ENCODE results near the gene COQ10A.
A peak's percentile ranks its signal among the peaks of the same experiment; 100 is the strongest.
"Not testable (repeated sequence)": the region's sequence is repeated elsewhere in the genome, so short reads cannot be mapped to it uniquely, and the experiment has no call there.

The COQ10A gene

DNA sequence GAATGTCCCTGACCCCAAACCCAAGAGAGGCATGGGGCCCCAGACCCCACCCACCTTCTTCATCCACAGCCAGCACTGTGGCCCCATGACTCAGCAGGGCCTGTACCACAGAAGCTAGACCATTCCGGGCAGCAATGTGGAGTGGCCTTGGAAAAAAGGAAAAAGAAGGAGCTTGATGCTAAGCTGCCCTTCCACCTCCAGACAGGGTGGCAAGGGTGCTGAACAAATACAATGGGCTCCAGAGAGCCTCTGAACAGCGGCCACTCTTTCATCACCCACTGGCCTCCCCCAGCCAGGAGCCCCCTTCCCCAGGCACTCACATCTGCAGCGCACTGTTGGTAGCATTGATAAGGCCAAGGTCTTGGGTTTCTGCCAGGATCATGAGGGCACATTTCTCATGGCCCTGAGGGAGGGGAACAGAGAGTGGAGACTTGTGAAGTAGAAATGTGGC is 23.0 kb upstream of the COQ10A start:
- no peak for DNase-seq (ENCODE audit: low spot score)

DNA sequence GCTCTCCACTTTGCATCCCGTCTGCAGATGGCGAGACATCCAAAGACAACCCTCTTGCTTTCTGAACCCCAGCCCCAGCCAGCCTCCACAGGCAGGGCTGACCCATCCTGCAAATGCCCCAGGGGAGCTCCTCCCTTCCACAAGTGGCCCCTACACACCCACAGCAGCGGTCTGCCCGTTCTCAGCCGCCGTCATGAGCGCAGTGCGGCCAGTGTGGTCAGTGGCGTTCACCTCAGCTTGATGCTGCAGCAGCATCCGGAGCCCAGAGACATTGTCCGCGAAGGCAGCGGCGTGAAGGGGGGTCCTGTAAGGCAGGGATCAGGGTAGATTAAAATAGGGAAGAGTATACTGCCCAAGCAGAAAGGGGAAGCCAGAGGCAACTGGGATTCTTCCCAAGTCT is 22.2 kb upstream of the COQ10A start:
- DNase-seq (ENCODE audit: low spot score) = no peak

DNA sequence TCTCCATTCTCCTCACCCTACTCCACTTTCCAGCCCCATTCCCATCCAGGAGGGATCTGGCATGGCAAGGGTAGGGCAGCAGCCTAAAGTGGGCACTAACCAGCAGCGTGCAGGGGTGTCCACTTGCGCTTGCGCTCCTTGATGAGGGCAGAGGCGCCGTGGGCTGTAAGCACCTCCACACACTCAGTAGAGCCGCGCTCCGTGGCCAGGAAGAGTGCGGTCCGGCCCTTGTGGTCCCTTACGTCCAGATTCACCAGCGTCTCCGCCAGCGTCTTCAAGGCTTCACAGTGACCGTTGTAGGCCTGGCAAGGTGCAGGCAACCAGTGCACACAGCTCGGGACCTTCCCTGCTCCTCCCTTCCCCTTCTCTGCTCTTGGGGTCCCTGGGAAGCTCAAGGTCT is 18.8 kb upstream of the COQ10A start:
- DNase-seq (ENCODE audit: low spot score) = no peak

DNA sequence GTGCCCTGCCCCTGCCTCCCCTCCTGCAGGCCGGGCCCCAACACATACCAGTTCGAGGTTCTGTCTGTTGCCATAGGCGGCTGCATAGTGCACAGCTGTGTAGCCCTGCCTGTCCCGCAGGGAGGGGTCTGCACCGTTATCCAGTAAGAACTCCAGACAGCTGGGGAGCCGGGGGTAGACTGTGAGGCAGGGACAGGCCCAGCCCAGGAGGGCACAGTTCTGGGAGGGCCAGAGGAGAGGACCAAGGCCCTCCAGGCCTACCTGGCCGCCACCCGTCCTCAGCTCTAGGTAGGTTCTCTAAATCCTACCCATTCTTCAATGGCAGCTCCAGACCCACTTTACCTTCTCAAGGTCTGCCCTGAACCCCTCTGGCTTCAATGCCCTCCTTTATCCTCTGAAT is 18.0 kb upstream of the COQ10A start:
- no peak for DNase-seq (ENCODE audit: low spot score)

DNA sequence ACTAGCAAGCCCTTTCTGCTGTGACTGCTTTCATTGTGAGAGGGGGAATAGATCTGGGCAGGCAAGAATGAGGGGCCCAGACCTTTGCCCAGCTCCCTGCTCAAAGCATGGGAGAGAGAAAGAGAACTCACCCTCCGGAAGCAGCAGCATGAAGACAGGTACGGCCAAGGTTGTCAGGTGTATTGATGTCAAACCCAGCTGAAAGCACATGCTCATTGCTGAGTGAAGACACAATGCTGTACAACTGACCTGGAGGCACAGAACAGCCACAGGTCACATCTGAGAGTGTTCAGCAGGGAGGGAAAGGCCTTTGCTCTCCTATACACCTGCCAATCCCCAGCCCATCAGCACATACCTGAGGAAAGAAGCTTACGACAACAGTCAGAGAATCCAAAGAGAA is 14.1 kb upstream of the COQ10A start:
- DNase-seq (ENCODE audit: low spot score) = no peak

DNA sequence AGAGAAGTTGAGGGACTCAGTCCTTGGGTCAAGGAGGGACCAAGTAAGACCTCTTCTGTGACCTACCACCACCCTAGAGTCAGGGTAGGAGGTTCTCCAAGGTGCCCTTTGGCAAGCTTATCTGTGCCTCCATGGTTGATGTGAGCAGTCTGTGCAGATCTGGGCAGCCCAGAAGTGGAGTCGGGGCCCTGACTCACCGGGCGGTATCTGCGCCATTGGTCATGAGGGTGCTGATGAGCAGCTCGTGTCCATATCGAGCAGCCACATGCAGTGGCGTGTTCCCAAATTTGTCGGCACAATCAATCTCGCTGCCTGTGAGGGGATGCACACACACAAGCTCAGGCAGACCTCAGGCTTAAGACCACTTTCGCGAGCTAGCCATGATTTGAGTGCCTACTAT is 13.7 kb upstream of the COQ10A start:
- no peak for DNase-seq (ENCODE audit: low spot score)

DNA sequence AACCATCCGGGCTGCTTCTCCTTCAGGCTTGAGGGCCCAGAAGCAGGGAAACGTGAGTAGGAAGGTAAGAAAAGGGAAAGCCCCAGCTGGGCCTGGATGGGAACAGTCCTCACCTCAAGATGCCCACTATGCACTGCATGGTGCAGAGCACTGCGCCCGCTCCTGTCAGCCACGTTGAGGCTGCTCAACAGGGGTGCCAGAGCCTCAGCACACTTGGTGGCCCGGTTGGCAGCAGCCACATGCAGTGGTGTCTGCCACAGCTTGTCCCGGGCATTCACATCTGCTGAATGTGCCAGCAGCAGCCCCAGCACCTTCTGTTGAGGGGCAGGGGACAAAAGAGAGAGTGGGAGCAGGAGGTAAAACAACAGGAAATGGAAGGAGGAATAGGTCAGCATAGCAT is 11.1 kb upstream of the COQ10A start:
- no peak for DNase-seq (ENCODE audit: low spot score)

DNA sequence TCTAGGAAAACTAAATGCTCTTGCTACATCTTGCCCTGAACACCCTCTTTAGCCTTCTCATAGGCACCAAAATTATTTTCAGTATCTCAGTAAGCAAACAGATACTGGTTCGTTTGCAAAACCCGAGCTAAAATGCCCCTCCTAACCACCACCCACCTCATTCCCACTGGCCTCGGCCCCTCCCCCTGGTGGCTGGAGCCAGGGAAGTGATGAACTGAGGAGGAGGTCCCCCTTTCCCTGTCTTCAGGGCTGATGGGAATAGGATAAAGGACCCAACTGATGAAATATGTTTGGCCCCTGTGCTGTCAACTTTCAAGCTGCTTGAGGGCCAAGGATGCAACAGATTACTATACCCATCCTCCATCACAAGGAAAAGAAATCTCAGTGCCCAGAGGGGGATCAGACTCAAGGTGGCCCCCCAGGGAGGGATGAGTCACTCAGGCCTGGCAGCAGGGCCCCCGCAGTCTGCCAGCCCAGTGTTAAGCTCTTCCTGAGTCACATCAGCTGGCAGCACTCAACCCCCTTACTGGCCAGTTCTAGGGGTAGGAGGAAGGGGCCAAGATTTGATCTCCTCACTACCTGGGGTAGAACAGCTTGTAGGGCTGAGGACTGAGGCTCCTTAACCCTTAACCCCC is 10.3 kb upstream of the COQ10A start:
- DNase-seq (ENCODE audit: low spot score) = no peak

DNA sequence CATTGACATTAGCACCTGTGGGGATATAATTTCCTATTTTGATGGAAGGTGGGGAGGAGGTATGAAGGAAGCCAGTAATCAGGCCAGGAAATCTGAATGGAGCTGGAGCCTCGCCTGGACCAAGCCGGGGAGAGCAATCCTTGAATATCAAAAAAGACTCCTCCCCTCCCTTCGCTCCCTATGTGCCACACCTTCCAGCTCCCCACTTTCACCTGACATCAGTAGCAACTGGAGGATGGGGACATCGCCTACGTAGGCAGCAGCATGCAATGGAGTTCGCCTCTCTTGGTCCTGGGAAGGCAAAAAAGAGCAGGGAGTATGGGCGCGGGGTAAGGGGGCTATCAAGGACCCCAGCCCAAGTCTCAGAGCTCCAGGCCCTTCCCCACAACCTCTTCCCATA is 9.7 kb upstream of the COQ10A start:
- no peak for DNase-seq (ENCODE audit: low spot score)

DNA sequence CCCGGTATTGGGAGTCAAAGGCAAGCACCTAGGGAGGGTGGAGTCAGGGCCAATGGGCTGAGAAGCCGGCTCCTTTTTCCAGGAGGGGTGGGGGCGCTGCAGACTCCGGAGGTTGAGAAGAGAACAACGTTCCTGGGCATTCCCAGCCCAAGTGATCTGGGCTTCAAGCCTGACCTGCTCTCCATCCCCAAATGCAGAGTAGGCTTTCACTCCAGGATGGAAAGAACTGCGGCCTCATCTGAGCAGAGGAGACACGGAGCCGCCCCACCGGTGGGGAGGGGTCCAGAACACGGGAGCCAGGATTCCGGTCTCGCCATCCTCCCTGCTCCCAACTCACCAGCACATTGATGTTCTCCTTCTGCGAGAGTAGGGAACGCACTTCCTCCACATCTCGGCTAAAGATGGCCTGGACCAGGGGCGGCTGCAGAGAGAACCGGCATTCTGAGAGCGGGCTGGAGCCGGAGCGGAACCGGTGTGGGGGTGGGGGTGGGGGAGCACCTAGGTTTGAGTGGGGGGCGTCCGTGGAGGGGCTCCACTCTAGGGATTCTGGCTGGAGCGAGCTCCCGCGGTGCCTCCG is 9.2 kb upstream of the COQ10A start:
- peak; percentile 46 for DNase-seq (ENCODE audit: low spot score)

DNA sequence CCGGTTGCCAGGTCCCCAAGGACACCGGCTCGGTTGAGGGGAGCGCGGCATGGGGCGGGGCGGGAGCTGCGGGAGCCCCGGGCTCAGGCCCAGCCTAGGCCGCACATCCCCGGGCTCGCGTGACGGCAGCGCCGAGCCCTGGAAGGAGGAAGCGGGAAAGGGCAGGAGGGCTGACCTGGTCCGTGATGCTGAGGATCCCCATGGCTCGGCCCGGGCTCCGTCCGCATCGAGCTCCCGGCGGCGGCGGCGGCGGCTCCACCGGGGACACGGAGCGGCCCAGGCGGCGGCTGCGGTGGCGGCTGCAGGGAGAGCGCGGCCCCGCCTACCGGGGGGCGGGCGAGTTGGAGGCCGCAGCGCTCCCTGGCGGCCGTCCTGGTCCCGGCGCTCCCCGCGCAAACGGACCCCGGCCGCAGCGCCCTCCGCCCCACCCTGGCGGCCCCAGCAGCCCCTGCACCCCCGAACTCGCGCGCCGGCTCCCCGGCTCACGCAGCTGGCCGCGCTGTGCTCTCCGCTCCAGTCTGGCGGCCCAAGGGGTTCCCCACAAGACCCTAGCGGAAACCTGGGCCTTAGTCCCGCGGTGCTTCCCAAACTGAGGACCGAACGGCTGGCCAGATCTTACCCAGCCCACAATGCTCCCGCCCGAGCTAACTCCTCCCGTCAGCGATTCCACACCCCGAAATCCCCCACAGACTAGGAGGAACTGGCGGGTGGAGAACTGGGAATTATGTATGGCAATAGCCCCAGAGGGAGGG is 8.5 kb upstream of the COQ10A start, which contains the start of gene ANKRD52:
Gene ANKRD52, minus strand, starts transcription at position 317 of the 752 bp plus-strand sequence. Its CDS starts 115 bp downstream, at position 202.
- peak; percentile 76 for DNase-seq (ENCODE audit: low spot score)

DNA sequence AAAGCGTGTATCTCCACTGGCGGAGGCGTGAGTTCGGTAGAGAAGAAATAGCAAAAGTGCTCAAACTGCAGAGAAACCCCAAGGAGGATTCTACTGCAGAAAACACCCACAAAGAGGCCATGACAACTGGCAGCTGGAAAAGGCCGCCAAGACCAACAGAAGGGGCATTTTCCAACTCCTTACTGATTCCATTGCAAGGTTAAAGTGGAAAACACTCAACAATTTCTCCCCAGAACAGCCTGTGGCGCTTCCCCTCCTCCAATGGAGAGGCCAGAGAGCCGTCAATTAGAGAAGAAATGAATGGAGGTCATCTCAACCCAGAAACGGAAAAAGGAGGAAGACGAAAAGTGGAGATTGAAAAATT is 7.9 kb upstream of the COQ10A start:
- DNase-seq (ENCODE audit: low spot score) = no peak

DNA sequence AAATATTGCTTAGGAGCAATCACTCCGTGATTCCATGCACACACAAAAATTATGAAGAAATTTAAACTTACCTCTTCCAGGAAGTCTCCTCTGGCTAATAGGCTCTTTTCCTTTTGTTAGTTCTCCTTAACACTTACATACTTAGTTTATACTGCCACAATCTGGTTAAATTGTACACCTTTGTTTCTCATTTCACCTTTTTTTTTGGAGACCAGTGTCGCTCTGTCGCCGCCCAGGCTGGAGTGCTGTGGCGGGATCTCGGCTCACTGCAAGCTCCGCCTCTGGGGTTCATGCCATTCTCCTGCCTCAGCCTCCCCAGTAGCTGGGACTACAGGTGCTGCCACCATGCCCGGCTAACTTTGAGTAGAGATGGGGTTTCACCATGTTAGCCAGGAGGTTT is 6.4 kb upstream of the COQ10A start:
- DNase-seq (ENCODE audit: low spot score) = no peak

DNA sequence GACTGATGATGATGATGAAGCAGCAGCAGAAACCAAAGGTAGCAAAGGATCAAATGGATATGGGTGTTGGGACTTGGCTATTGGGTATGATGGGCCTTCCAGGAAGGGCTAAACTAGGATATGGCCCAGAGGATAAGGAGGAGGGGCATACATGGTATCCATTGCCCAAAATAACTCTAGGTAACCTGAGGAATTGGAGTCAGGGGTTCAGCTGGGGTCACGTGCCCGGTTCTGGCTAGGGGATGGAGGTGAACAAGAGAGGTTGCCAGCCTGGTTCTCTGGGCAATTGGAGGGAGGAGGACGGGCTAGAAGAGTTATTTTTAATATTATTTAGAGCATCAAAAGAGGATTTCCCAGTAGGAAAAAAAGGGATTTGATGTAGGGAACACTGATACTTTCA is 5.8 kb upstream of the COQ10A start:
- no peak for DNase-seq (ENCODE audit: low spot score)

DNA sequence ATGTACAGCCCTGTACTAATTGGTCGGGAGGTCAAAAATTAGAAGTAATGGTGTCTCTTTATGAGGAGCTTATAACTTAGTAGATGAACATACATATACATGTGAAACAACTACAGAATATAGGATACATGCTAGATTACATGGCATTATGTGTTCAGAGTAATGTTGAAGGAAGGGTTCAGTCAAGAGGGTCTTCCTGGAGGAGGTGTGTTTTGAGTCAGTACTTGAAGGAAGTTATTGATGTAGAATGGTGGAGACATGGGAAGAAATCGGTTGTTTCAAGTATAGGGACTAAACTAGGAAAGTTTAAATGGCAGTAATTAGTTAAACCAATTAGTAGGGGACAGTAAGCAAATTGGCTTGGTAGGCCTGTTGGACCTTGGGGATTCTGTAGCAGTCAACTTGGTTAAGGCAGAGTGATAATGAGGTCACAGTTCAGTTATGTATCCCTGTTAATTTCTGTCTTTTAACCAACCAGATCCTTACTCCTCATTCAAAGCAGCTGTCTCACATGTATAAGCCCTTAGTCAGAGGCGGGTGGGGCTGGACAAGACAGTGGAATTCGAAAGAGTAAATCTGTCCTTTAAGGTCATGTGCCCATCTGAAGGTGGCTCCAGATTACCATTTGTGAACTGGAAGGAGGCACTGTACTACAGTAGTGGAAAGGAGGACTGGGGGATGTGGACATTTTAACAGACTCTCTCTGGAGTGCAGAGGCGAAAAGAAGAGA is 5.1 kb upstream of the COQ10A start:
- DNase-seq (ENCODE audit: low spot score) = no peak

DNA sequence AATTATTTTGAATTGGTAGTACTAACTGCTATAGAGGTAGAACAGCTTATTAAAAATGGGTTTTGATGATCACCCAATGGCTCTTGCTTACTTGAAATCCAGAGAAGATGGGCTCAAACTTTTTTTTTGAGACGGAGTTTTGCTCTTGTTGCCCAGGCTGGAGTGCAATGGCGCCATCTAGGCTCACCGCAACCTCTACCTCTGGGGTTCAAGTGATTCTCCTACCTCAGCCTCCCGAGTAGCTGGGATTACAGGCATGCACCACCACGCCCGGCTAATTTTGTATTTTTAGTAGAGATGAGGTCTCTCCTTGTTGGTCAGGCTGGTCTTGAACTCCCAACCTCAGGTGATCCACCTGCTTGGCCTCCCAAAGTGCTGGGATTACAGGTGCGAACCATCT is 3.8 kb upstream of the COQ10A start:
- not testable (repeated sequence) for DNase-seq (ENCODE audit: low spot score)

DNA sequence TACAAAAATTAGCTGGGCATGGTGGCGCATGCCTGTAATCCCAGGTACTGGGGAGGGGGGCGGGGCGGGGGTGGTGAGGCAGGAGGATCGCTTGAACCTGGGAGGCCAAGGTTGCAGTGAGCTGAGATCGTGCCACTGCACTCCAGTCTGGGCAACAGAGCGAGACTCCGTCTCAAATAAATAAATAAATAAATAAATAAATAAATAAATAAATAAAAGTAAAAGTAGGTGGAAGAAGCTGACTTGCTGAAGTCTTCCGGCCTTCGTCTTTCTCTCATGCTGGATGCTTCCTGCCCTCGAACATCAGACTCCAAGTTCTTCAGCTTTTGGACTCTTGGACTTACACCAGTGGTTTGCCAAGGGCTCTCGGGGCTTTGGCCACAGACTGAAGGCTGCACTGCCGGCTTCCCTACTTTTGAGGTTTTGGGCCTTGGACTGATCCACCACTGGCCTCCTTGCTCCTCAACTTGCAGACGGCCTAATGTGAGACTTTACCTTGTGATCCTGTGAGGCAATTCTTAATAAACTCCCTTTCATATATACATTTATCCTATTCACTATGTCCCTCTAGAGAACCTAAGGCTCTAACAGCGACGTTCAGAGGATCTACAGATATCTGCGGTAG is 562 bp upstream of the COQ10A start:
- DNase-seq (ENCODE audit: low spot score) = not testable (repeated sequence)

DNA sequence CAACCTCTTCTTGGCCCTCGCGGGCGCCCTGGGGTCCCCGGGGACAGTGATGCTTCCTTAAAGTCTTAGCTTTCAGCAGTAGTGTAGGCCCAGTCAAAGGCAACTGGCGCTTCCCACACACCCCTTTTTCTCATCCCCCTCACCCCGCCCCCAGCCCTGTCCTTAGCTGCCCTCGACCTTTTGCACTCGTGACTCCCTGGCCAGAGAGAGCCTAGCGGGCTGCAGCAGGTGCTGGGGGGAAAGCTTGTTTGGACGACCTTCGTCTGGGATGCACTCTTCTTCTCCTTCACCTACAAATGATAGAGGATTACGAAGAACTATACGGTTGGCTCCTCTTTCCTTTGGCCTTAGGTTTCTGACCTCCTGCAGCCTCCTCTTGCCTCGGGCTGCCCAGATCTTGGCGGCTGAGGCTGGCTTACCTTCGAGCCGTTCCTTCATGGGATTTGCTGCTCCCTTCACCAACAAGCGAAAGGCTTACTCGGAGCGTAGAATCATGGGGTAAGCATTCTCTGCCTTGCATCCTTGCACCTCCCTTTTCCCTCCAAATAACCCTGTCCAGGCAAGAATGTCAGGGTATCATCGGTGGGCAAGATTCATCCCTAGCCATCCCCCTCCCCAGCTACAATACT is 815 bp downstream of the COQ10A start:
- peak; percentile 55 for DNase-seq (ENCODE audit: low spot score)

DNA sequence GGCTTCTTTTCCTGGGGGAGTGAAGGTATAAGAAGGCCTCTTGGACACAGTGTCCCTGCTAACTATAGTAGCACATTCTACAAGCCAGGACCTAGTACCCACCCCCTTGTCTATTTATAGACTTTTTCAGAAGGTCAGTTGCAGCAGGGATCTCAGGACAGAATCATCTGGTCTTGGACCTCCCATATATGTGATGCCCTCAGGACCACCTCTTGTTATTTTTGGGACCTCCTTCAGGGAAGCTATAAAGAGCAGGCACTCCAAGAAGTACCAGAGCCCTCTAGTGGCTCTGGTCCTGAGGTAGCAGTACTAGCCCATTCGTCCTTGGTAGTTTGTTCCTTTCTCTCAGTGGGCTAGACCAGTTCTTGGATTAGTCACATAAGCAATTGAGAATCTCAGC is 4.3 kb downstream of the COQ10A start:
- DNase-seq (ENCODE audit: low spot score) = peak; percentile 51

DNA sequence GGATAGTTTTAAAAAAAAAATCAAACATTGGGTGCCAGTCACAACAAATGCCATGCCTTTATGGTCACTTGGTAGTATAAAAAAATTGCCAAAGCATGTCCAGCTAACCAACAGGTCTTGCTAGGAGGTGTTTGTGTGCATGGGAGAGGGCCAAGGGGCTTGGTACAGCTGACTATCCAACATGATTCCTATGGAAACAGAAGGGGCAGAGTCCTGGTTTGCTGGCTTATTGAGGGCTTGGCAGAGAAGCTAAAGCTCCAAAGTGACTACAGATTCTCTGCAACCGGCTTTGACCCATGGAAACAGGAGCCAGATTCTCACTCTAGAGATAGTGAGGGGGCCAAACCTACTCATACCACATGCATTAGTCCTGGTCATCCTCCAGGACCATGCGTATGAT is 5.7 kb downstream of the COQ10A start:
- not testable (repeated sequence) for DNase-seq (ENCODE audit: low spot score)

DNA sequence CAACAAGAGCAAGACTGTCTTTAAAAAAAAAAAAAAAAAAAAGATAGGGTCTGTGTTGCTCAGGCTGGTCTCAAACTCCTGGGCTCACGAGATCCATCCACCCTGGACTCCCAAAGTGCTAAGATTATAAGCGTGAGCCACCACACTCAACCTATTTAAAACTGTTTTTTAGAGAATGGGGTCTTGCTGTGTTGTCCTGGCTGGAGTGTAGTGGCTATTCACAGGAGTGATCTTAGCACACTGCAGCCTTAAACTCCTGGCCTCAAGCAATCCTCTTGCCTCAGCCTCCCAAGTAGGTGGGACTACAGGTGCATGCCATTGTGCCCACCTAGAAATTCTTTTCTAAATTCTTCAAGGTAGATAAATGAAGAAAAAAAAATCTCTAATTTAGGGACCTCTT is 7.6 kb downstream of the COQ10A start:
- DNase-seq (ENCODE audit: low spot score) = no peak

DNA sequence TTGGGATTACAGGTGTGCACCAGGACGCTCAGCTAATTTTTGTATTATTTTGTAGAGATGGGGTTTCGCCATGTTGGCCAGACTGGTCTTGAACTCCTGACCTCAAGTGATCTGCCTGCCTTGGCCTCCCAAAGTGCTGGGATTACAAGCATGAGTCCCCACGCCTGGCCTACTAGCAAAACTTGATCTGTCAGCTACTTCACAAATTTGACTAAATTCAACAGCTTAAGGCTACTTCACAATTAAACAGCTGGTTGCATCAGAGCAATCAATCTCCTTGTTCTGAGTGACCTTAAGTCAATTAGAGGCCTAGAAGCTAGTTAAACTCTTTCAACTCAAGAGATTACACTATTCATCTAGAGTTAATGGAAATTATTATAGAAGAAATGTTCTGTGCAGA is 12.2 kb downstream of the COQ10A start:
- DNase-seq (ENCODE audit: low spot score) = no peak
